HG02642 (cell line): ENCODE measurements around the gene METTL1.
A peak's percentile ranks its signal among the peaks of the same experiment; 100 is the strongest.
"Not testable (repeated sequence)": the region's sequence is repeated elsewhere in the genome, so short reads cannot be mapped to it uniquely, and the experiment has no call there.

Experiments used
- ATAC-seq: cut with Tn5 transposase; IDR thresholded peaks from one replicate; pipeline ENCODE4 v1.9.1; 2021; ENCODE audit warnings: mild to moderate bottlenecking; ENCODE audit not compliant: unreplicated experiment, poor library complexity

METTL1 gene

DNA sequence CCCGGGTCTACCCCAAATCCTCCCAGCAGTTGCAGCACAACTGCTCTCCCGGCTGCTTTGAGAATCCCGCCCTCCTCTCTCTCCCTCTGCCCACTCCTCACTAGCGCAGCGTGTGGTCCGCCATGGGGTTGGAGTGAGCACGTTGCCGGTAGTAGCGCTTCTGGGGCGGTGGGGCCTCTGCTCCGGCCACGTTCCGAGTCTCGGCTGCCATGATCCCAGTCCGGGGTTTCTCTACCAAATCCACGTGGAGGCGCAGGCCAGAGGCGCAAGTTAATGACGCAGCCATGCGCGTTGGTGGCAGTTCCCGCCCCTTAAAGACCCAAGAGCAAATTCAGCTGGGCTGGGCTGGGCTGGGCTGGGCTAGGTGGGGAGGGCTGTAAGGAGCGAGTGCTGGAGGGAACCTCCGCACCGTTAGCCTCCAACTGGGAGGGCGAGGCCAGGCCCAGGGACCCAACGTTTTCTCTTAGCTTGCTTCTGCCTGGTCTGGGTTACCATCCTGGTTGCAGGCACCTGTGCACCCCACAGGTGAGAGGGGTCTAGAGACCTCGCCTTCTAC lies at the start of gene METTL1:
TSS of gene METTL1 (minus strand) at position 233 of the 556 bp plus-strand sequence. CDS start at position 211, 22 bp downstream.
- ATAC-seq: peak; percentile 84

- ATAC-seq: not testable (repeated sequence)
Observed at GRCh38 chr12:57821015-57821414, 49.1 kb upstream of the METTL1 start.

DNA sequence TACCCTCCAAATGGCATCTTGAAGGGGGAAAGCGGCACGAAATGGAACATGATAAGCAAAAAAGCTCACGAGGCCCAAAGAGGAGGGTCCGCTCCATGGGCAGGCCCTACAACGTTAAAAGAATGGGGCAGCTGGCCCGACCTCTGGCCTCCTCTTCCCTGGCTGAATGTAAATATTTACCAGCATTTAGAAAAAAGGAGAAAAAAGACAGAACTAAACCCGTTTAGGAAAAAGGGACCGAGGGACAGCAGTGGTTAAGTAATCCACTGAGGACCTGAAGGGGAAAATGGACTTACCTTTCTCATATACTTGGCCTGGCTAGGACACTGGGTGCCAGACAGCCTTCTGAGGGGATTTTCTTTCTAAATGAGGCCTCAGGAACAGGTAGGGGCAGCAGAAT lies 48.2 kb upstream of the METTL1 start:
- ATAC-seq: not testable (repeated sequence)

DNA sequence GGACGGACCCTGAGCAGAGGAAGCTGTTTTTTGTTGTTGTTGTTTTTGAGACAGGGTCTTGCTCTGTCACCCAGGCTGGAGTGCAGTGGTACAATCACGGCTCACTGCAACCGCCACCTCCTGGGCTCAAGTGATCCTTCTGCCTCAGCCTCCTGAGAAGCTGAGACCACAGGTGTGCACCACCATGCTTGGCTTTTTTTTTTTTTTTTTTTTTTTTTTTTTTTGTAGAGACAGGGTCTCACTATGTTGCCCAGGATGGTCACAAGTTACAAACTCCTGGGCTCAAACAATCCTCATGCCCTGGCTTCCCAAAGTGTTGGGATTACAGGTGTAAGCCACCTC lies 46.1 kb upstream of the METTL1 start:
- not testable (repeated sequence) for ATAC-seq

DNA sequence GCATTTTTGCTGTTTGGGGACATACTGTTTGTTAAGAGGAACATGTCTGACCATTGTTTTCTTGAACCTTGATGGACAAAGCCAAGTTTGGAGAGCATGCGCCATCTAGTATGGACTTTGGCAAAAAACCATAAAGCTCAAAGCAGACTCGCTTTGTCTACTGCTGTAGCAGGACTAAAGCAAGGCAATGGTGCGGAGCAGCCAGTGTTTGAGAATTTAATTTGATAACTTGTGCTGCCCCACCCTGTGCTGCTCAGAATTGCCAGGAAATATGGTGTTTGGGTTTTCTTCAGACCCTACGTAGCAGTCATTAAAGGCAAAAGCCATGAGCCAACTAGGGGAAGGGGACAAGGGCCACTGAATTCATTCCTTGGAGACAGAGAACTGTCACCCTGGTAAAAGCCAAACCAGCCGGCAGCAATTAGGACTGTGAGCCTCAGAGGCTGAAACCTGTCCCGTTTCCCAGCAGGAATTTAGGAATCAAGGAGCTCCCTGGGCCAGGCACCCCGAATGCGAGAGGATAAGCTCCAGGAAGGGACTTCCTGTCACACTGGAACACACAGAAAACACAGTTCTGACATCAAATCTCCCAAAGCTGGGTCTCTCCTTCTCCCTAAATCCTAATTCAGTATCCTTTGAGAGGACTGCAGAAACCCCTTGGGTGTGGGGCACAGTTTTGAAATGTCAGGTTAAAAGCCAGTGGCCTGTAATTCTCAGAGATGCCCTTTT lies 45.5 kb upstream of the METTL1 start:
- no peak for ATAC-seq

- ATAC-seq: no peak
Observed at GRCh38 chr12:57816855-57817151, 44.9 kb upstream of the METTL1 start.

GRCh38 chr12:57816001-57816854 lies 44.3 kb upstream of the METTL1 start:
- no peak for ATAC-seq

DNA sequence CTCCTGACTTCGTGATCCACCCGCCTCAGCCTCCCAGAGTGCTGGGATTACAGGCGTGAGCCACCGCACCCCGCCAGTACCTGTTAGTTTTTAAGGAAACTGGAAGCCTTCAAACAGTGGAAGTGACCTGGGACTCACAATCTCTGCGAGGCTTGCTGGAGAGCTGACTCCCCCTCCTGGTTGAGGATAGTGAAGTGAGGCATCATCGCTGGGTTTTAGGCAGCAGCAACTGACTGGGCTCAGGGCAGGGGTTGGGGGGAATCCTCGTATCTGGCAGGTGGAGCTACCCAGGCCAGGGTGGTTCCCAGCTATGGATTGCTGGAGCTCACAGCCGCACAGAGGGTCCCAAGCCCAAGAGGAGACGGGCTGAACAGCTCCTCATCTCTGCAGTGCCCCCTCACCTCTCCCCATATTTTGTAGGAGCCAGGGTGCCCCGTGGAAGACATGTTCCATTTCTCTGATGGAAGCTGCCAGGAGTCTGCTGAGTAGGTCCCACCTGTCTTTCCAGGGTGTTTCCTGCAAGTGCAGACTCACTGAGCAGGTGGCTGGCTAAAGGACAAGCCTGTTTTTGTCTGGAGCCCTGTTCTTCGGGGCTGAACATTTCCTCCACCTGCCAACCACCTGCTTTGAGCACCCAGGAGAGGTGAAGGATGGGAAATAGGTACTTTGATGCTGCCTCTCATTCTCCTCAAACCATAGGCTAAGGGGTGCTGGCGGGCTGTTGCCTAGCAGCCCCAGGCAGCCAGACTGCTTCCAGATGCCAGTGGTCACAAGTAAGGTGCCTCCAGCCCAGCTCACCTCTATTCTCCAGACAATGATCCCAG lies 43.5 kb upstream of the METTL1 start:
- no peak for ATAC-seq

DNA sequence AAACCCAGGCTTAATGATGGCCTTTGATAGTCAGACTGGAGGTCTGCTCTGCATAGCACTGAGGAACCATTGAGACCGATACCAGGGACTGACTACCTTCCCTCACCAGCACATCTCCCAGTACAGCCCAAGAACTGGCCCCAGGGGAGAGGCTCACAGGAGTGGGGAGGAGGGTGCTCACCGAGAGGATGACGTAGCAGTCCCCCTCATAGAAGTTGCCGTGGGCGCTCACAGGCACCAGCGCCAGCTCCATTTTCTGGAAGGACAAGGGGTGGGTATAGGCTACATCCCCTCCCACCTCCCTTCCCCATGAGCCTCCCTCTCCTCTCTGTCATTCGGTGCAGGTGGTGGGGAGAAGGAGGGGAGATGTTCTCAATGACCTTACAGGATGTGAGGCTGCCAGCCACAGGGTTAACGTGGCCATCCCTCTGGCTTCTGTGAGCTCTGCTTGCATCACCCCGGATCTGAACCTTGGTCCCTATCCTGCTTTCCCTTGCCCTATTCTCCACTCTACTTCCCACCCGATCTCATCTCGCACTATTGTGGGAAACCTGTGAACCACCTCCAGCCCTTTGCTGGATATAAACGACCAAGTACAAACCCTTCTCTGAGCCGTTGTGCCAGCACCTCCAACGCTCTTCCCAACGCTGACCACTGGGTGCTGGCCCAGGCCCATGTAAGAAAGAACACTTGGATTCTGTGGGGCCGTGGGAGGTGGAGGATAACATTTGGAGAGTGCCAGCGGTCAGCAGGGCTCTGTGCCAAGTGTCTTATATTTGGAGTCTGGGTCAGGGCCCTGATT lies 42.3 kb upstream of the METTL1 start:
- no peak for ATAC-seq

GRCh38 chr12:57813111-57813970 lies 41.4 kb upstream of the METTL1 start:
- no peak for ATAC-seq

DNA sequence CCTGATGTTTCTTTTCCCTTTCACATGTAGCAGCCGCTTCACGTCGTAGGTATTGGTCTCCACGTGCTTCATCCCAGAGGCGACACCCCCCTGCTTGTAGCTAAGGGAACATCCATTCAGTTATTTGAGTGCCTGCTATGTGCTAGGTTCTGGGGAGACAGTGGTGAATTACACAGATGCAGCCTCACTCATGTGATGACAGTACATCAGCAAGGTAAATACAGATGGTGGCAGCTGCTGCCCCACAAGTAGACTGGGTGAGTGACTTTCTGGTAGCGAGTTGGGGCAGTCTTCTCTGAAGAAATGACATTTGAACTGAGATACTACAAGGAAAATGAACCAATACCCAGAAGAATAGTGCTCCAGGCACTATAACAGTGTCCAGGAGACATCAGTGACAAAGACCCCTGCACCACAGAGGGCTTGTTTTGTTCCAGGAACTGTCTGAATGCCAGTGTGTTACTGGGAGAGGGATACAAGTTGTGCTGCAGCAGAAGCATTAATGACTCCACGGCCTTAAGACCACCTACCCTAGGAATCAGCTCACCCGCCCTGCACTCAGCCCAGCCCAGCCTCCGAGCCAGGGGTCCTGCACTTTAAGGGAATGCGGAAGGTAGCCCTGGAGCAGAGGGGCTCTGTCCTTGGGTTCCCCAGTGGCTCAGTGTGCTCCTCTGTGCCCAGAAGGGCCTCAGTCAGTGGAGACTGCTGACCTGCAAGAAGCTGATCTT lies 39.3 kb upstream of the METTL1 start:
- ATAC-seq: no peak

- no peak for ATAC-seq
Observed at GRCh38 chr12:57810450-57810849, 38.5 kb upstream of the METTL1 start.

DNA sequence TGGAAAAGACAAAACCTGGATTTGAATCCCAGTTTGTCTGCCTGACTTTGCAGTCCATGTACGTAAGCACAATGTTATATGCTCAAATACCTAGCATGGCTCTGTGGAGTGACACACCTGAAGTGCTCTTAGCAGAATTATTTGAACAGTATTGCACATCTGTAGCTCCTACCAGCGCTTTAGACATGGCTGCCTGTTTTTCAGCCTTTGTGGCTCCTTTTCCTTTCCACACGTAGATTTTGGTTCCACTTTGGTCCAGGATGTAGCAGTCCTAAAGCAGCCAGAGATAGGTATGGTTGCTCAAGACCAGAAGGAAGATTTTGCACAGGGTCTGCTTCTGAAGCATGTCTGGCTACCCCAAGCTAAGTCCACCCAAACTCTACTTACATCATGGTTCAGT lies 37.5 kb upstream of the METTL1 start:
- no peak for ATAC-seq

- ATAC-seq: no peak
Observed at GRCh38 chr12:57808351-57808750, 36.4 kb upstream of the METTL1 start.

- no peak for ATAC-seq
Observed at GRCh38 chr12:57807285-57807684, 35.4 kb upstream of the METTL1 start.

DNA sequence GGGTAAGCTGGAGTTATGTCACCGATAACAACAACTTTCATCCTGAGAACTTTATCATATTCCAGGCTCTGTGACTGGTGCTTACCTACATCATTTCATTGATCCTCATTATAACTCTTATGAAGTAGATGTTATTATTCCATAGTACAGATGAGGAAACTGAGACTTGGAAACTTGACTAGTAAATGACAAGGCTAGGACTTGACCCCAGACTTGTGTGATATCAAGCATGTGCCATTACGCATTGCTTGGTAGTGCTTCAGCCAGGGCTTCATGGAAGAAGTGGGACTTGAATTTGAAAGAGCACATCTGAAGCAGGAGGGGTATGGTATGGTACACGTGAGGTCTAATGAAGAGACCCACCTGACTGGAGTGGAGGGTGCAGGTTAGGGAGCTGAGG lies 34.8 kb upstream of the METTL1 start:
- no peak for ATAC-seq

DNA sequence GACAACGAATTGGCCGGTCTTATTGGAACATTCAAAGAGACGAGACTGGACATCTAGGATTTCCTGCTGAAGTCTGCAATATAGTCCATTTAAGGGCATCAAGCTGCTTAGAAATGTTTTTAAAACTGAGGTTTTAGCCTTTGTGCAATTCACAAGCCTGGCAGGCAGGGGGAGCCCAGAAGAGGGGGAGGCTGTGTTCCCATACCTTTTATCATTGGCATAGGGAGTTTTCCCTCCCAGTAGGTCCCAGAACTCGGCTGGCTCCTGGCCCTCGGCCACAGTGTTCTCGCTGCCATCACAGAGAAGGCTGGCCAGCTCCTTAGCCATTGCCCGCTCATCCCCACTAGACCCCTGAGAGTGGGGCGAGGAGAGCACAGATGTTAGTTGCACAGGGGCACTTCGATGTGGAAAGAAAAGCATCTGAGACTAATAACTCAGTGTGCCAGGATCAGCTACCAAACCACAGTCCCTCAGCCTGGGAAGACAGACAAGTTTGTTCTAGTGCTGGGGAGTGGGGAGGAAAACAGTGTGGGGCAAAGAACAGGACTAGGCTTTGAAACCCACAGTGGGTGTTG lies 31.5 kb upstream of the METTL1 start:
- no peak for ATAC-seq

- ATAC-seq: no peak
Observed at GRCh38 chr12:57802607-57803006, 30.7 kb upstream of the METTL1 start.
